B cell (primary cell): ENCODE data around the gene BEST2.

Source experiments
- CTCF ChIP-seq: fragments of 200-600 bp; IDR thresholded peaks from one replicate; pipeline ENCODE4 v1.8.0; 2022; ENCODE audit warnings: antibody characterized with exemption, mild to moderate bottlenecking
- EZH2 ChIP-seq: IDR thresholded peaks from 2 replicates; pipeline ENCODE4 v1.6.1; 2012; ENCODE audit warnings: borderline replicate concordance, low read depth, mild to moderate bottlenecking, moderate library complexity, low read length; ENCODE audit not compliant: insufficient read depth, poor library complexity, severe bottlenecking

GRCh38 chr19:12783291-12783848 lies 31.8 kb downstream of the BEST2 start:
- TF ChIP-seq CTCF (no peak), EZH2 (no peak)
